Vagina (tissue), 2 donors: Measurements from ENCODE around the gene MAML1.

Source experiments
- CTCF ChIP-seq, 3 experiments: fragments of 450-650 bp in 2 of 3; fragments of 200-600 bp in 1 of 3; sonication (generic) in 1 of 3; IDR thresholded peaks; one replicate each; pipeline ENCODE4 v1.5.1; 2017 to 2019; ENCODE audit warnings: antibody characterized with exemption in 3 of 3, mild to moderate bottlenecking in 2 of 3, moderate library complexity in 2 of 3
- POLR2A ChIP-seq, 2 donors: fragments of 450-650 bp; IDR thresholded peaks; one replicate each; pipeline ENCODE4 v1.6.1; 2017; ENCODE audit warnings: antibody characterized with exemption in 2 of 2, mild to moderate bottlenecking in 2 of 2, moderate library complexity in 2 of 2

GRCh38 chr5:179797741-179798140, 65.1 kb downstream of the MAML1 start:
- no peak for TF ChIP-seq CTCF (IDR thresholded peaks at IDR 0.05)
- no peak for TF ChIP-seq POLR2A (IDR thresholded peaks at IDR 0.05)
